B cell (primary cell): ENCODE data around the gene OR10J1. TPM values are rescaled to one million over a fixed set of nuclear protein-coding genes. Genes with fewer than 3 reads are reported as not detected.

Experiments used
- ATAC-seq: fragments of 200-7000 bp; cut with Tn5 transposase; one replicate; pipeline ENCODE4 v1.10.0; 2021; ENCODE audit warnings: low read depth, mild to moderate bottlenecking, moderate number of reproducible peaks, moderate library complexity
- CTCF ChIA-PET: fragments of 350-600 bp; sonication (Branson Sonifier 250); formaldehyde crosslinking; loops from one replicate; lab custom pipeline; 2021; ENCODE audit warnings: antibody characterized with exemption, inconsistent platforms; lab: Charles Lee
- POLR2A ChIA-PET: fragments of 350-600 bp; sonication (Branson Sonifier 250); formaldehyde crosslinking; loops from one replicate; lab custom pipeline; 2021; ENCODE audit warnings: antibody characterized with exemption; lab: Charles Lee
- DNase-seq: peaks from one replicate; pipeline ENCODE4 v3.0.0; 2013
- H2AFZ ChIP-seq: 2 replicates; pipeline ENCODE4 v1.6.1; 2012; ENCODE audit warnings: mild to moderate bottlenecking, low read depth, low read length; ENCODE audit not compliant: insufficient read depth, poor library complexity, severe bottlenecking
- H3K27ac ChIP-seq, 2 donors: 1 replicate in 1 of 2; 2 replicates in 1 of 2; pipeline ENCODE4 v1.5.1; 2012 to 2013; ENCODE audit warnings: low read length in 2 of 2, mild to moderate bottlenecking in 2 of 2, moderate library complexity in 1 of 2
- H3K27me3 ChIP-seq, 4 experiments: fragments of 200-600 bp in 1 of 4; sonication (generic) in 1 of 4; replicated peaks in 1 of 4; 1 replicate in 2 of 4; 2 replicates in 2 of 4; pipeline versions ENCODE4 v1.6.1 to v1.7.0; 2013 to 2016; ENCODE audit warnings: low read length in 3 of 4, mild to moderate bottlenecking in 2 of 4, mixed read lengths in 1 of 4, moderate library complexity in 1 of 4; ENCODE audit not compliant: insufficient read depth in 4 of 4, control insufficient read depth in 3 of 4; ENCODE audit errors: control extremely low read depth in 1 of 4
- H3K36me3 ChIP-seq, 2 experiments: replicated peaks in 1 of 2; 1 replicate in 1 of 2; 2 replicates in 1 of 2; pipeline versions ENCODE4 v1.6.1 to v1.7.1; 2013; ENCODE audit warnings: low read length in 1 of 2; ENCODE audit not compliant: insufficient read depth in 2 of 2, control insufficient read depth in 1 of 2; ENCODE audit errors: control extremely low read depth in 1 of 2, extremely low read depth in 1 of 2
- H3K4me1 ChIP-seq, 2 donors: fragments of 200-600 bp in 1 of 2; sonication (generic) in 1 of 2; 1 replicate in 1 of 2; 2 replicates in 1 of 2; pipeline versions ENCODE4 v1.5.1 to v1.6.1; 2013 to 2017; ENCODE audit warnings: low read length in 2 of 2; ENCODE audit not compliant: control insufficient read depth in 2 of 2, insufficient read depth in 2 of 2
- H3K4me2 ChIP-seq: replicated peaks from 2 replicates; pipeline ENCODE3; 2012; ENCODE audit warnings: mild to moderate bottlenecking, low read depth, low read length; ENCODE audit not compliant: poor library complexity, severe bottlenecking
- H3K4me3 ChIP-seq, 5 experiments: fragments of 200-600 bp in 1 of 5; sonication (generic) in 1 of 5; 1 replicate in 3 of 5; 2 replicates in 2 of 5; pipeline versions ENCODE4 v1.5.1 to v1.7.0; 2011 to 2016; ENCODE audit warnings: low read length in 4 of 5, mild to moderate bottlenecking in 4 of 5, low read depth in 2 of 5, control low read depth in 1 of 5, moderate library complexity in 1 of 5; ENCODE audit not compliant: insufficient read depth in 1 of 5; ENCODE audit errors: control extremely low read depth in 1 of 5, extremely low read depth in 1 of 5
- H3K79me2 ChIP-seq: fragments of 200-600 bp; sonication (generic); one replicate; pipeline ENCODE4 v1.6.0; 2016; ENCODE audit warnings: low read length; ENCODE audit not compliant: control insufficient read depth, insufficient read depth
- H3K9ac ChIP-seq: fragments of 200-600 bp; sonication (generic); 2 replicates; pipeline ENCODE4 v1.6.1; 2017; ENCODE audit warnings: mild to moderate bottlenecking, low read length, moderate library complexity
- H3K9me3 ChIP-seq, 3 donors: one replicate each; pipeline versions ENCODE4 v1.6.1 to v1.7.1; 2013; ENCODE audit warnings: low read length in 2 of 3; ENCODE audit not compliant: control insufficient read depth in 2 of 3, insufficient read depth in 1 of 3; ENCODE audit errors: control extremely low read depth in 1 of 3
- H4K20me1 ChIP-seq: 2 replicates; pipeline ENCODE4 v1.6.0; 2012; ENCODE audit warnings: mild to moderate bottlenecking, low read length; ENCODE audit not compliant: insufficient read depth, control insufficient read depth, poor library complexity, severe bottlenecking
- H3K27ac Mint-ChIP-seq: one replicate; pipeline ENCODE4 v1.8.0; 2021; ENCODE audit warnings: mixed read lengths
- H3K27me3 Mint-ChIP-seq: one replicate; pipeline ENCODE4 v1.8.0; 2021; ENCODE audit warnings: mixed read lengths
- H3K4me1 Mint-ChIP-seq: one replicate; pipeline ENCODE4 v1.8.0; 2021; ENCODE audit warnings: mixed read lengths
- H3K4me3 Mint-ChIP-seq: one replicate; pipeline ENCODE4 v1.8.0; 2021; ENCODE audit warnings: mixed read lengths
- H3K9me3 Mint-ChIP-seq: one replicate; pipeline ENCODE4 v1.8.0; 2022; ENCODE audit warnings: mixed read lengths; ENCODE audit not compliant: insufficient read depth
- CTCF ChIP-seq: fragments of 200-600 bp; IDR thresholded peaks from one replicate; pipeline ENCODE4 v1.8.0; 2022; ENCODE audit warnings: antibody characterized with exemption, mild to moderate bottlenecking
- EZH2 ChIP-seq: IDR thresholded peaks from 2 replicates; pipeline ENCODE4 v1.6.1; 2012; ENCODE audit warnings: borderline replicate concordance, low read depth, mild to moderate bottlenecking, moderate library complexity, low read length; ENCODE audit not compliant: insufficient read depth, poor library complexity, severe bottlenecking
- WGBS: methylation state at CpG from one replicate; pipeline ENCODE4 v1.1.5; 2013; ENCODE audit warnings: missing lambda C conversion rate; ENCODE audit not compliant: insufficient coverage; 5-methylcytosine and 5-hydroxymethylcytosine counted together
- intact Hi-C: fragments of 100-400 bp; cut with micrococcal nuclease; formaldehyde crosslinking; loops from one replicate; pipeline ENCODE4 v1.10.0; 2022
- polyA plus RNA-seq: library from polyadenylated mRNA; depleted of rRNA; stranded (reverse); fragments of >200 nt; gene quantifications from 2 replicates; pipeline ENCODE4 v1.2.3, GENCODE V29; 2012
- total RNA-seq, 2 donors: library from RNA; stranded (reverse); fragments of 120-200 nt in 1 of 2; gene quantifications; 1 replicate in 1 of 2; 2 replicates in 1 of 2; pipeline versions ENCODE4 v1.2.3 to v1.2.4, GENCODE V29; 2013 to 2022

The OR10J1 gene
- total and polyA plus RNA-seq, 2 donors (not counting 1 experiment from before 2014, with no cell fraction given), result not detected

DNA sequence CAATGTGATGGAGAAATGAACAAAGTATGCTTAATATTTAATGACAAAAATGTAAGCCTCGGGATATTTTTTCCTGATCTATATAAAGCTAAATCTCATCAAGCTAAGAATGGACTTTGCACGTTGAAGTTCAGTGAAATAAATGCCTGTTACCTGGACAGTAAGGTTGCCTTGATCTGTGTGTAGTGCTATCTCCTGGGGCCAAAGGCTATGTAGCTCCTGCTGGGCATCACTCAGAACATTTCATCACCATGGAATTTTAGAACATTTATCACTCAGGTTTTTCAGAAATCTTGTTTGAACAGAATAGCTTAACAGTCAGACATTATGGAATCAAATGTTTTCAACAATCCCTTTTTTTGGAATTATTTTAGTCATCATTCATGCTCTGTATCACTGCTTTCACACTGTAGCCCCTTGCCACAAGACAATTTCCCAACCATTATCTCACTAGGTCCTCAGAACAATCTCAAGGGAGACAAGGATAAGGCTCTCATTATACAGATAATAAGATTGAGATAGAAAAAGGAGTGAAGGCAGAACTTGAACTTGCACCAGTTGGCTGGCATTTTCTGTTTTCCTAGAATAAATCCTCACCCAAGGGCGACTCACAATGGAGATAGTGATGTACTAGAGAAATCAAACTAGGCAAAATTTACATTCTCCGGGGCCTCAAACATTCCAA, 3.7 kb downstream of the OR10J1 start:
- Histone ChIP-seq H3K4me1 (no peaks in the 10 kb centered on the region), H3K4me2 (no peak overlapping the region), H3K79me2 (no peaks in the 10 kb centered on the region), H3K9me3 (no peaks in the 10 kb centered on the region), H3K27me3 (peaks cover 0 to 5% (median 0%) of the 10 kb centered on the region in 4 experiments), H3K36me3 (no peaks in the 10 kb centered on the region), H3K27ac (no peak overlapping the region), H3K4me3 (no peak overlapping the region), H3K9ac (no peak overlapping the region), H2AFZ (no peak overlapping the region), H4K20me1 (no peaks in the 10 kb centered on the region)
- Mint-ChIP-seq H3K27me3 (peaks cover 19% of the 10 kb centered on the region), H3K4me3 (no peak overlapping the region), H3K4me1 (no peaks in the 10 kb centered on the region), H3K9me3 (no peaks in the 10 kb centered on the region), H3K27ac (no peak overlapping the region)
- no CpG with 5 or more reads among the region's 4 CpGs for WGBS
- POLR2A ChIA-PET, result no interaction called here
- no peak for ATAC-seq
- intact Hi-C loops, result no loop called here
- CTCF ChIA-PET, result no interaction called here
- no peak for DNase-seq
- TF ChIP-seq CTCF, result no peak
- no peak for TF ChIP-seq EZH2

DNA sequence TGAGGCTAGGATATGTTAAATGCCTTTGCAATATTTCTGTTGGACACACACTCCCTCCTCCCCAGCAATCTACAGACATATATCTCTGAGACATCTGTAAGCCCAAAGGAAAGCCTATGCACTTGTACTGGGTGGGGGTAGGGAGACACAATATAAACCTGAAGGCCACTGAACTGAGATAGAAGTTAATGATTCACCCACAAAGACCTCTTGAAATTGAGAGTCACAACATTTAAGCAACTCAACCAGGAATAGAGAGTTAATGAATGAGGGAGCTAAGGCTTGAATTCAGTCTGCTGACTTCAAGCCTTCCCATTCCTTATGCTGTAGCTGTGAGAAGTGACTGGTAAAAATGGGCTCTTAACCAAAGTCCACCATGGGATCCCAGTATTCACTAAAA, 5.0 kb downstream of the OR10J1 start:
- no peak overlapping the region for H3K27ac Mint-ChIP-seq
- DNase-seq, result no peak

More for the DNA sequence above, 5.0 kb downstream of the OR10J1 start:
- no peak for ATAC-seq
- Histone ChIP-seq H3K79me2 (no peaks in the 10 kb centered on the region), H4K20me1 (no peaks in the 10 kb centered on the region), H3K4me2 (no peak overlapping the region), H3K27ac (no peak overlapping the region), H3K4me3 (no peak overlapping the region), H3K4me1 (no peaks in the 10 kb centered on the region), H3K9me3 (peaks cover 0 to 4% (median 0%) of the 10 kb centered on the region in 3 donors), H3K27me3 (peaks cover 0 to 5% (median 0%) of the 10 kb centered on the region in 4 experiments), H3K36me3 (no peaks in the 10 kb centered on the region), H3K9ac (no peak overlapping the region), H2AFZ (no peak overlapping the region)
- POLR2A ChIA-PET, result no interaction called here
- Mint-ChIP-seq H3K4me3 (no peak overlapping the region), H3K9me3 (no peaks in the 10 kb centered on the region), H3K4me1 (no peaks in the 10 kb centered on the region), H3K27me3 (peaks cover 19% of the 10 kb centered on the region)
- TF ChIP-seq CTCF (no peak), EZH2 (no peak)
- intact Hi-C loops, result no loop called here
- CTCF ChIA-PET, result no interaction called here
